ENCODE results near the gene HAPLN3.

HAPLN3 gene

DNA sequence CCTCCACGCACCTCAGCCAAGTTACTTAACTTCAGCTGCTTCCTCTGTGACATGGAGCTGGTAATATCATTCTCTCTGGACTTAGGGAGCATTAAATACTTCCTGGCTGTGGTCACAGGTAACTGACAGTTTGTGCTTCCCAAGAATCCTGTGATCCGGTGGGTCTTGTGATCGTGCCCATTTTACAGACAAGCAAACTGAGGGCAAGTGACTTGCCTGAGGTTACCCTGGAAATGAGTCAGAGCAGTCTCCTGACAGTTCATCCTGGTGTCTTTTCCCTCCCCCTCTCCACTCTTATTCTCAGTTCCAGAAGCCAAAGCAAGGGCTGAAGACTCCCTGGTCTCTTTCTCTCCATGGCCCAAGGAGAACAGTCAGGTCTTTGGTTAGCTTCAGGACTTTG lies 56.2 kb downstream of the HAPLN3 start:
- DNase-seq (ENCODE audit: low read depth): no peak
- TF ChIP-seq, protein P1, sequence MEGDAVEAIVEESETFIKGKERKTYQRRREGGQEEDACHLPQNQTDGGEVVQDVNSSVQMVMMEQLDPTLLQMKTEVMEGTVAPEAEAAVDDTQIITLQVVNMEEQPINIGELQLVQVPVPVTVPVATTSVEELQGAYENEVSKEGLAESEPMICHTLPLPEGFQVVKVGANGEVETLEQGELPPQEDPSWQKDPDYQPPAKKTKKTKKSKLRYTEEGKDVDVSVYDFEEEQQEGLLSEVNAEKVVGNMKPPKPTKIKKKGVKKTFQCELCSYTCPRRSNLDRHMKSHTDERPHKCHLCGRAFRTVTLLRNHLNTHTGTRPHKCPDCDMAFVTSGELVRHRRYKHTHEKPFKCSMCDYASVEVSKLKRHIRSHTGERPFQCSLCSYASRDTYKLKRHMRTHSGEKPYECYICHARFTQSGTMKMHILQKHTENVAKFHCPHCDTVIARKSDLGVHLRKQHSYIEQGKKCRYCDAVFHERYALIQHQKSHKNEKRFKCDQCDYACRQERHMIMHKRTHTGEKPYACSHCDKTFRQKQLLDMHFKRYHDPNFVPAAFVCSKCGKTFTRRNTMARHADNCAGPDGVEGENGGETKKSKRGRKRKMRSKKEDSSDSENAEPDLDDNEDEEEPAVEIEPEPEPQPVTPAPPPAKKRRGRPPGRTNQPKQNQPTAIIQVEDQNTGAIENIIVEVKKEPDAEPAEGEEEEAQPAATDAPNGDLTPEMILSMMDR (IDR thresholded peaks at IDR 0.05; ENCODE audit: control insufficient read depth, extremely low read depth, insufficient read depth): no peak
- H3K4me3 ChIP-seq (ENCODE audit: low read depth, low read length): no peak overlapping the region

DNA sequence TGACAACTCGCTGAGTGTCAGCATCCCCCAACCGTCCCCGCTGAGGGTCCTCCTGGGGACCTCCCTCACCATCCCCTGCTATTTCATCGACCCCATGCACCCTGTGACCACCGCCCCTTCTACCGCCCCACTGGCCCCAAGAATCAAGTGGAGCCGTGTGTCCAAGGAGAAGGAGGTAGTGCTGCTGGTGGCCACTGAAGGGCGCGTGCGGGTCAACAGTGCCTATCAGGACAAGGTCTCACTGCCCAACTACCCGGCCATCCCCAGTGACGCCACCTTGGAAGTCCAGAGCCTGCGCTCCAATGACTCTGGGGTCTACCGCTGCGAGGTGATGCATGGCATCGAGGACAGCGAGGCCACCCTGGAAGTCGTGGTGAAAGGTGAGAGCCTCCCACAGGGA lies 56.7 kb downstream of the HAPLN3 start:
- TF ChIP-seq, protein P1 (IDR thresholded peaks at IDR 0.05; ENCODE audit: control insufficient read depth, extremely low read depth, insufficient read depth): no peak
- H3K4me3 ChIP-seq (ENCODE audit: low read depth, low read length): no peak overlapping the region
- no peak for DNase-seq (ENCODE audit: low read depth)

- DNase-seq (ENCODE audit: low read depth): no peak
- TF ChIP-seq, protein P1 (IDR thresholded peaks at IDR 0.05; ENCODE audit: control insufficient read depth, extremely low read depth, insufficient read depth): no peak
- no peak overlapping the region for H3K4me3 ChIP-seq (ENCODE audit: low read depth, low read length)
Observed at GRCh38 chr15:88835646-88836045, 59.7 kb downstream of the HAPLN3 start.

- DNase-seq (ENCODE audit: low read depth): no peak
- no peak overlapping the region for H3K4me3 ChIP-seq (ENCODE audit: low read depth, low read length)
- TF ChIP-seq, protein P1 (IDR thresholded peaks at IDR 0.05; ENCODE audit: control insufficient read depth, extremely low read depth, insufficient read depth): no peak
Observed at GRCh38 chr15:88835119-88835518, 60.2 kb downstream of the HAPLN3 start.

DNA sequence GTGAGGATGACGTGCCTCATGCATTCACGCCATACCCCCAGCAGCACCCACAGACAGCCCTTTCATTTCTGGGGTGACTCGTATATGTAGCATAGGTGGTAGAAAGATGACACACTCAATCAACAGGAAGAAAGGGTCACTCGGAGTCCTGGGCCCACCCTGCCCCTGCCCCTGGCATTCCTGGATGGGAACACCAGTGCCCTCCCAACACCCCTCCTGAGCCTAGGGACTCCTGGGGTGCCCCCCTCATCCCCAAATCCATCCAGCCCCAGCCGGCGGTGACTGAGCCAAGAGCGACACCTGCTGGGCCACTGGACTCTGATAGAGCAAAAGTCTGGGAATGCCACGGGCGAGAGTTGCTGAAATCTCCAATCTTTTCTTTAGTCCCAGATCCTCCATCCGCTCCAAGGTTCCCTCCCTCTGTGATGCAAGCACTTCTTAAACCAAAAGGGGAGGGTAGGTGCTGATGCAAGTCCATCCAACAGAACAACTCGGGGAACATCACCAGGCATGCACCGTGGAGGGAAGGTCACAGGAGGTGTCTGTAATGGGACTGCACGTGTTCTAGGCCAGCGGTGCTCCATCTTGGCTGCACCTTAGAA lies 61.0 kb downstream of the HAPLN3 start:
- TF ChIP-seq, protein P1 (IDR thresholded peaks at IDR 0.05; ENCODE audit: control insufficient read depth, extremely low read depth, insufficient read depth): peak; percentile 70
- H3K4me3 ChIP-seq (ENCODE audit: low read depth, low read length): no peak overlapping the region

DNA sequence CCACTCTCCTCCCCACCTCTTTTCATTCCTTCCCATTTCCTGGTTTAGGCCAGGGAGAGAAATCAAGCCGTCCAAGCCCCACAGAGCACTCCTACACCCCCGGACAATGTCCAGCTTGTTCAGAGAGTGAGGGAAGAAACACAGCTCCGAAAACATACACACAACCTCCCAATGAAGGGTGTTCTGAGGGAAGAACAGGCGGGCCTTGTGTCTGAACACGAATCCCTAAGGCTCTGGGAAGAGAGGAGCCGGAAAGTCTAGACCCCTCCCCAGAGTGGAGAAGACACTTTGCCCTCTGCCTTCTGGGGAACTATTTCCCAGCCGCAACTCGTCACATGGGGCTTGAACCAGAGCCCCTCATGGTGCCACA lies 61.6 kb downstream of the HAPLN3 start:
- H3K4me3 ChIP-seq (ENCODE audit: low read depth, low read length): no peak overlapping the region
- DNase-seq (ENCODE audit: low read depth): no peak
- TF ChIP-seq, protein P1 (IDR thresholded peaks at IDR 0.05; ENCODE audit: control insufficient read depth, extremely low read depth, insufficient read depth): no peak

More for the DNA sequence above, 61.0 kb downstream of the HAPLN3 start:
- DNase-seq (ENCODE audit: low read depth): no peak

Data from LNCaP clone FGC (cell line).